GM20000 (cell line): ENCODE results near the gene SLCO6A1.

Experiments used
- DNase-seq: peaks from one replicate; pipeline ENCODE4 v3.0.0; 2012; ENCODE audit warnings: low spot score
- CTCF ChIP-seq: IDR thresholded peaks from 2 replicates; pipeline ENCODE4 v1.5.1; 2012; ENCODE audit warnings: mild to moderate bottlenecking, control low read depth; ENCODE audit errors: extremely low read depth, missing control alignments

The SLCO6A1 gene

DNA sequence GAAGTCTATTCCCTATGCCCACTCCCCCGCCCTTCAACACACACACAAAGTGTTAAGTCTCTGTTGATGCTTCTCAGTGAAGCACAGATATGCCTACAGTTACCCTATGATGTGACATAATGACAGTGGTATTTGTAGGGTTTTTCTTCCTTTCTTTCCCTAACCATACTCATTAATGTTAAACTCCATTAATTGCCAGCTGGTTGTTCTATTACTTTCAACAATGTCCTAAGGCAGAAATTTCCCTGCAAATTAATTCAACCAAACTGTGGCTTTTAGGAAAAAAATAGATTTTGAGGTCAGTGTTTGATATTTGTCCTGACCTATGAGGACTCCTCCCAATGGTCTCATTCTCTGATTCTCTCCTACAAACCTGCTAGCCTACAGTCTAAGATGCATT lies 38.2 kb upstream of the SLCO6A1 start:
- no peak for DNase-seq
- no peak for TF ChIP-seq CTCF

DNA sequence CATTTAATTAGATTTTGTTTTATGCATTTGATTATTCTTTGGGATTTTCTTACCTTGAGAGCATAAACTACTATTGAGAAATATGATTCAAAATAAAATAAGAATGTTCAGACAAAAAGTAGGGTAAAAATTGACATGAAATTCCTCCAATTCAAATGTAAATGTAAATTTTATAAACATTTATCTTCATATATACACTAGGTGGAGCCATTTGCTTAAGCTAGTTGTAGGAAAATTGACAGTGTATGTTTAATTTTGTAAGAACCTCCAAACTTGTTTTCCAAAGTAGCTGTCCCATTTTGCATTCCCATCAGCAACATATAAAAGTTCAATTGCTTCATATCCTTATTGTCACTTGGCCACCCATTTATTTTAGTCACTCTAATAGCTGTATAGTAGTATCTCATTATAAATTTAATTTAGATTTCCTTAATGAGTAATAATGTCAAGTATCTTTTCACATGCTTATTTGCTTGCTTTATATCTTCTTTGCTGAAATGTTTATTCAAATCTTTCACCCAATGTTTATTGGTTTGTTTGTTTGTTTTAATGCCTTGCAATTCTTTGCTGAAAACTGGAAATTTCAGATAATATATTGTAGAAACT lies 37.6 kb upstream of the SLCO6A1 start:
- no peak for TF ChIP-seq CTCF
- no peak for DNase-seq

GRCh38 chr5:102532123-102532522 lies 33.3 kb upstream of the SLCO6A1 start:
- DNase-seq: no peak
- no peak for TF ChIP-seq CTCF

- no peak for DNase-seq
- no peak for TF ChIP-seq CTCF
Measured at GRCh38 chr5:102531506-102531905, 32.7 kb upstream of the SLCO6A1 start.

GRCh38 chr5:102529447-102529846 lies 30.6 kb upstream of the SLCO6A1 start:
- TF ChIP-seq CTCF: no peak
- DNase-seq: no peak

DNA sequence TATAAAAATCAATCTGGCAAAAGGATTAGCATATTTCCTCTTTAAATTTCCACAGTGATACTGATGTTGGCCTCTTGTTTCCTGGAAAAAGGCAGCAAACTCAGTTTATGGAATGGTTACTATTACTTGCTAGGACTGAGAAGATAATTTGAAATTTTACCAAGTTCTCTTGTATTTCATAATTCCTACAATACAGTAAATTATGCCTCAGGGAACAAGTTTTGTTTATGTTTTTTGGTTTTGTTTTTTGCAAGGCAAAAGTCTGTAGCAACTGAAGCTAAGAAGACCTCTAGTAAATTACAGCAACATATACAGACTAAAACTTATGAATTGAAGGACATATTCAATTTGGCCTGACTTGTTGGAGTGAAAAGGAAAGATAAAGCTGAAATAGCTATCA lies 30.2 kb upstream of the SLCO6A1 start:
- no peak for TF ChIP-seq CTCF
- no peak for DNase-seq

GRCh38 chr5:102528600-102528999 lies 29.8 kb upstream of the SLCO6A1 start:
- TF ChIP-seq CTCF: no peak
- DNase-seq: no peak

DNA sequence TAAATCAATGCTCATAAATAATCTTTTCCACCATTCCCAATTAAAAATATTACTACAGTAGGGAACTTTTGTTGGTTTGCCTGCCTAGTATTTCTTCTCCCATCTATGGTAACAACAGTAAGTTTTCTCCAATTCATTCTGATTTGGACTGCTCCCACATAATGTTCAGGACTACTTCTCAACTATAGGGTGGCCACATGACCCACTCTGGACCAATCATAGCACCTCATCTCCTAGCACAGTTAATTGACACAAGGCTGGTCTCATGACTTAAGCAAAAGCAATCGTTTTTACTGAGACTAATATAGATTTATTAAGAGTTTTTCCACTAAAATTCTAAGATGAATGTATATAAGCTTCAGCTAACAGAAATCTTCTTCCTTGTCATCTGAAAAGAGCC lies 28.7 kb upstream of the SLCO6A1 start:
- DNase-seq: no peak
- no peak for TF ChIP-seq CTCF
